ENCODE data around the gene YWHAG.
"Not testable (repeated sequence)": the region's sequence is repeated elsewhere in the genome, so short reads cannot be mapped to it uniquely, and the experiment has no call there.

Gene YWHAG

GRCh38 chr7:76346097-76346496, 12.7 kb downstream of the YWHAG start:
- DNase-seq: no peak

- DNase-seq: no peak
Observed at GRCh38 chr7:76343931-76344321, 14.9 kb downstream of the YWHAG start.

- no peak for DNase-seq
Observed at GRCh38 chr7:76343294-76343930, 15.4 kb downstream of the YWHAG start.

GRCh38 chr7:76342222-76342621, 16.6 kb downstream of the YWHAG start:
- no peak for DNase-seq

- DNase-seq: no peak
Observed at GRCh38 chr7:76340617-76341131, 18.1 kb downstream of the YWHAG start.

GRCh38 chr7:76338298-76339084, 20.3 kb downstream of the YWHAG start:
- no peak for DNase-seq

GRCh38 chr7:76337147-76337546, 21.6 kb downstream of the YWHAG start:
- DNase-seq: no peak

- no peak for DNase-seq
Observed at GRCh38 chr7:76336094-76336493, 22.7 kb downstream of the YWHAG start.

GRCh38 chr7:76335417-76335816, 23.4 kb downstream of the YWHAG start:
- not testable (repeated sequence) for DNase-seq

GRCh38 chr7:76334320-76334967, 24.3 kb downstream of the YWHAG start:
- DNase-seq: no peak

- DNase-seq: no peak
Observed at GRCh38 chr7:76333511-76334101, 25.2 kb downstream of the YWHAG start.

GRCh38 chr7:76332078-76332477, 26.7 kb downstream of the YWHAG start:
- DNase-seq: no peak

- DNase-seq: no peak
Observed at GRCh38 chr7:76330673-76331072, 28.1 kb downstream of the YWHAG start.

- DNase-seq: no peak
Observed at GRCh38 chr7:76330261-76330660, 28.5 kb downstream of the YWHAG start.

- no peak for DNase-seq
Observed at GRCh38 chr7:76329479-76329878, 29.3 kb downstream of the YWHAG start.

GRCh38 chr7:76328389-76328788, 30.4 kb downstream of the YWHAG start:
- no peak for DNase-seq

GRCh38 chr7:76327610-76328009, 31.2 kb downstream of the YWHAG start:
- DNase-seq: no peak

GRCh38 chr7:76326646-76327233, 32.1 kb downstream of the YWHAG start:
- DNase-seq: no peak

- DNase-seq: no peak
Observed at GRCh38 chr7:76325811-76326210, 33.0 kb downstream of the YWHAG start.

GRCh38 chr7:76325092-76325491, 33.7 kb downstream of the YWHAG start:
- no peak for DNase-seq

GRCh38 chr7:76318488-76319353, 40.1 kb downstream of the YWHAG start:
- DNase-seq: peak; percentile 26
